Astrocyte (in vitro differentiated cells and primary cell): ENCODE data around the gene GDPD5. TPM values are rescaled to one million over a fixed set of nuclear protein-coding genes. Genes with fewer than 3 reads are reported as not detected.

Experiments used
- DNase-seq: peaks from one replicate; pipeline ENCODE4 v3.0.0-alpha.2; 2010; ENCODE audit warnings: low read depth
- FAIRE-seq: peaks from 2 replicates; lab custom pipeline; 2011; peaks lifted over from hg19 to GRCh38; lab: Jason Lieb, UNC
- H2AFZ ChIP-seq: 2 replicates; pipeline ENCODE4 v1.6.0; 2012; ENCODE audit warnings: low read depth, low read length, inconsistent platforms
- H3K27ac ChIP-seq: 2 replicates; pipeline ENCODE4 v1.5.1; 2011; ENCODE audit warnings: low read depth, low read length, inconsistent platforms
- H3K27me3 ChIP-seq: 2 replicates; pipeline ENCODE4 v1.6.0; 2011; ENCODE audit warnings: low read length, inconsistent platforms; ENCODE audit not compliant: insufficient read depth
- H3K36me3 ChIP-seq: 2 replicates; pipeline ENCODE4 v1.5.1; 2011; ENCODE audit warnings: low read length, inconsistent platforms; ENCODE audit not compliant: insufficient read depth
- H3K4me1 ChIP-seq: 2 replicates; pipeline ENCODE4 v1.5.1; 2011; ENCODE audit warnings: low read length, inconsistent platforms; ENCODE audit not compliant: insufficient read depth
- H3K4me2 ChIP-seq: 2 replicates; pipeline ENCODE4 v1.6.0; 2012; ENCODE audit warnings: low read length, inconsistent platforms
- H3K4me3 ChIP-seq: 2 replicates; pipeline ENCODE4 v1.5.1; 2011; ENCODE audit warnings: low read depth, mild to moderate bottlenecking, low read length, inconsistent platforms; ENCODE audit not compliant: insufficient read depth
- H3K79me2 ChIP-seq: 2 replicates; pipeline ENCODE4 v1.6.0; 2012; ENCODE audit warnings: mild to moderate bottlenecking, low read length, inconsistent platforms; ENCODE audit not compliant: insufficient read depth
- H3K9ac ChIP-seq: 2 replicates; pipeline ENCODE4 v1.6.0; 2012; ENCODE audit warnings: mild to moderate bottlenecking, low read length, inconsistent platforms
- H3K9me3 ChIP-seq: 2 replicates; pipeline ENCODE4 v1.5.1; 2012; ENCODE audit warnings: low read depth, mild to moderate bottlenecking, low read length, inconsistent platforms; ENCODE audit not compliant: insufficient read depth
- H4K20me1 ChIP-seq: 2 replicates; pipeline ENCODE4 v1.6.0; 2012; ENCODE audit warnings: low read length, inconsistent platforms; ENCODE audit not compliant: insufficient read depth
- H3K27ac Mint-ChIP-seq: one replicate; pipeline ENCODE4 v1.8.0; 2021; ENCODE audit warnings: mild to moderate bottlenecking, mixed read lengths; ENCODE audit not compliant: unreplicated experiment
- H3K27me3 Mint-ChIP-seq: one replicate; pipeline ENCODE4 v1.8.0; 2021; ENCODE audit warnings: low read depth, mixed read lengths; ENCODE audit not compliant: unreplicated experiment
- H3K36me3 Mint-ChIP-seq: one replicate; pipeline ENCODE4 v1.8.0; 2021; ENCODE audit warnings: low read depth, mixed read lengths; ENCODE audit not compliant: unreplicated experiment
- H3K4me1 Mint-ChIP-seq: one replicate; pipeline ENCODE4 v1.8.0; 2021; ENCODE audit warnings: low read depth, mixed read lengths; ENCODE audit not compliant: unreplicated experiment
- H3K4me3 Mint-ChIP-seq: one replicate; pipeline ENCODE4 v1.8.0; 2021; ENCODE audit warnings: mild to moderate bottlenecking, moderate library complexity, mixed read lengths; ENCODE audit not compliant: unreplicated experiment
- H3K9me3 Mint-ChIP-seq: one replicate; pipeline ENCODE4 v1.8.0; 2021; ENCODE audit warnings: mild to moderate bottlenecking, mixed read lengths; ENCODE audit not compliant: unreplicated experiment
- CTCF ChIP-seq: IDR thresholded peaks from 2 replicates; pipeline ENCODE4 v1.5.1; 2011; ENCODE audit warnings: low read depth, mild to moderate bottlenecking, inconsistent platforms, low read length, moderate library complexity; ENCODE audit not compliant: insufficient read depth
- EZH2 ChIP-seq: IDR thresholded peaks from 2 replicates; pipeline ENCODE4 v1.6.1; 2012; ENCODE audit warnings: mild to moderate bottlenecking, low read length, inconsistent platforms; ENCODE audit not compliant: insufficient read depth
- total RNA-seq: library from RNA; stranded (reverse); gene quantifications from 2 replicates; pipeline ENCODE4 v1.2.1, GENCODE V29; 2021

The GDPD5 gene
- total RNA-seq, 1 donor from 2014 or later: 9.4 TPM

DNA sequence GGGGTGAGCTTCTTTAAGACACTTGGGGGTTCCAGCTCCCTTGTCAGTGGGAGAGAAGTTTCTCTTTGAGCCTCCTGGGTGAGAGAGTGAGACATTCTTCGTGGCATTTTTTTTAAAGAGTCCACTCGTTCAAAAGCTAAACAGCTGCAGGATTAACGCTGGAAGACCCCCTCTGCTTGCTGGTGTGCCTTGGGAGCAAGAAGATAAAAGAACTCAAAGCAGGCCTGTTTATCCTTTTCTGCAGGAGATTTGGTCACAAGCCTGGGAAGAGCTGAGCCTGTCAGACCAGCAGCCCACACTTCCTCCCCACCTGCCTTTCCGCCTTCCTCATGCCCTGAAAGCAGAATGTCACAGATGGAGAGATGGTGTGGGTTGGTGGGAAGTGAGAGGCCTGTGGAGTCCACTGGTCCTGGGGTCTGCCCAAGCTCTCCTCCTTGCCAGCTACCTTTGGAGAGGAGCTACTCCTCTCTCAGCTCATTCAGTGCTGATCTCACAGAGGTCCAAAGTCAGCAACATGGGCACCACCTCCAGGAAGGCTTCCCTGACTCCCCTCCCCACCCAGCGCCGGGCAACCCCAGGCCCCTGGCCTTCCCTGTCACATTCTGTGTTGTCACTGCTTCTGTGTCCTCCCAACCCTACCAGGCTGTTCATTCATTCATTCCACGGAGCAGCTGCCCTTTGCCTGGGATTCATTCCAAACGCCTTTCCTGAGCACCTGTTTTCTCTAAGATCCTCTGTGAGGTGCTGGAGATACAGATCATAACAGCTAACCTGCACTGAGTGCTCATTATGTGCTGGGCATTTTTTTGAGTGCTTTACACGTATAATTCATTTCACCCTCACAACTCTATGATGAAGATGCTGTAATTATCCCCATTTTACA is 6.7 kb downstream of the GDPD5 start:
- Histone ChIP-seq H3K4me2 (no peak overlapping the region), H4K20me1 (peaks cover 15% of the 10 kb centered on the region), H3K27me3 (no peaks in the 10 kb centered on the region), H3K4me1 (no peaks in the 10 kb centered on the region), H3K27ac (no peak overlapping the region), H2AFZ (no peak overlapping the region), H3K36me3 (no peaks in the 10 kb centered on the region), H3K79me2 (no peaks in the 10 kb centered on the region), H3K9ac (no peak overlapping the region), H3K4me3 (no peak overlapping the region), H3K9me3 (no peaks in the 10 kb centered on the region)
- Mint-ChIP-seq H3K4me1 (no peaks in the 10 kb centered on the region), H3K4me3 (no peak overlapping the region), H3K27me3 (peaks cover 45% of the 10 kb centered on the region), H3K36me3 (no peaks in the 10 kb centered on the region), H3K9me3 (no peaks in the 10 kb centered on the region), H3K27ac (no peak overlapping the region)
- TF ChIP-seq CTCF (no peak), EZH2 (no peak)
- no peak for FAIRE-seq
- no peak for DNase-seq

DNA sequence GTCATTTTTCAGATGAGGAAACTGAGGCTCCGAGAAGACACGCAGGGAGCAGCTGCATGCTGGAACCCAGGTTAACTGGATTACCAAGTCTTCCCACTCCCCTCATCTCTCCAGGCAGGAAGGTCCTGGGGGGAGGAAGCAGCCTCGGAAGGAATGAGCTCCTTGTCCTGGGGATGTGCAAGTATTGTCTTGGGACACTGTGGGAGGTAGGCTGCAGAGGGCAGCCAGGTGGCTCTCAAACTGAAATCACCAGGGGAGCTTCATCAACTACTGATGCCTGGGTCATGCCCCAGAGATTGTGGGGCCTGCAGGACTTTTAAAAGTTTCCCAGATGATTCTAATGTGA is 7.6 kb downstream of the GDPD5 start:
- FAIRE-seq: no peak
- H3K9me3 Mint-ChIP-seq: no peaks in the 10 kb centered on the region
- H3K27ac ChIP-seq: no peak overlapping the region
- TF ChIP-seq EZH2: no peak
- TF ChIP-seq CTCF: no peak
- peaks cover 6% of the 10 kb centered on the region for H3K4me1 ChIP-seq
- H3K9ac ChIP-seq: no peak overlapping the region
- no peaks in the 10 kb centered on the region for H3K36me3 Mint-ChIP-seq
- no peak overlapping the region for H3K4me3 ChIP-seq
- H2AFZ ChIP-seq: no peak overlapping the region
- H3K9me3 ChIP-seq: no peaks in the 10 kb centered on the region
- H3K27me3 ChIP-seq: no peaks in the 10 kb centered on the region
- H3K27me3 Mint-ChIP-seq: peaks cover 40% of the 10 kb centered on the region
- no peak overlapping the region for H3K27ac Mint-ChIP-seq
- no peaks in the 10 kb centered on the region for H3K36me3 ChIP-seq
- no peaks in the 10 kb centered on the region for H3K4me1 Mint-ChIP-seq
- no peak overlapping the region for H3K4me3 Mint-ChIP-seq
- H4K20me1 ChIP-seq: peaks cover 10% of the 10 kb centered on the region
- no peak overlapping the region for H3K4me2 ChIP-seq
- no peaks in the 10 kb centered on the region for H3K79me2 ChIP-seq
- DNase-seq: no peak

DNA sequence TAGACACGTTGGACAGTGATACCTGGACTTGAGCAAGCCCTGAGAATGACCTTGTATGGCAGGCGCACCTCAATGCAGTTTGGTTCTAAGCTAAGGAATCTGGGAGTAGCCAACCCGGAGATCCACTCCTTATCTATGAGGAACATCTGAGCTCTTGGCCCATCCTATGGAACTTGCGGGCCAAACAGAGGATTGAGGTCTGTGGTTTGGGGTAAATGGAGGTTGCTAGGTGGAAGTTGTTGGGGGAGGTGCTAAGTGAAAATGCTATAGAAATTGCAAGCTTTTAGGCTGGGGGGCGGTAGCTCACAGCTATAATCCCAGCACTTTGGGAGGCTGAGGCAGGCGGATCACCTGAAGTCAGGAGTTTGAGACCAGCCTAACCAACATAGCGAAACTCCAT is 8.9 kb downstream of the GDPD5 start:
- no peaks in the 10 kb centered on the region for H3K79me2 ChIP-seq
- Mint-ChIP-seq H3K27ac (no peak overlapping the region), H3K27me3 (peaks cover 35% of the 10 kb centered on the region), H3K4me1 (no peaks in the 10 kb centered on the region), H3K9me3 (no peaks in the 10 kb centered on the region), H3K36me3 (no peaks in the 10 kb centered on the region), H3K4me3 (no peak overlapping the region)
- no peak overlapping the region for H3K4me3 ChIP-seq
- H2AFZ ChIP-seq: no peak overlapping the region
- DNase-seq (no peak), FAIRE-seq (no peak)
- peaks cover 12% of the 10 kb centered on the region for H4K20me1 ChIP-seq
- H3K9ac ChIP-seq: no peak overlapping the region
- H3K4me1 ChIP-seq: peaks cover 6% of the 10 kb centered on the region
- H3K9me3 ChIP-seq: no peaks in the 10 kb centered on the region
- no peaks in the 10 kb centered on the region for H3K36me3 ChIP-seq
- H3K4me2 ChIP-seq: no peak overlapping the region
- H3K27me3 ChIP-seq: no peaks in the 10 kb centered on the region
- TF ChIP-seq EZH2: no peak
- no peak overlapping the region for H3K27ac ChIP-seq
